Neural progenitor cell (in vitro differentiated cells): ENCODE measurements around the gene SLC4A4. TPM values are rescaled to one million over a fixed set of nuclear protein-coding genes. Genes with fewer than 3 reads are reported as not detected.

Experiments used
- DNase-seq: peaks from one replicate; pipeline ENCODE4 v3.0.0-alpha.2; 2016; ENCODE audit warnings: low spot score
- H2AFZ ChIP-seq: fragments of 200-600 bp; sonication (generic); replicated peaks from 2 replicates; pipeline ENCODE4 v1.6.1; 2016; ENCODE audit warnings: antibody characterized with exemption
- H3F3A ChIP-seq: fragments of 200-600 bp; sonication (generic); 2 replicates; pipeline ENCODE4 v1.6.1; 2016; ENCODE audit warnings: antibody characterized with exemption, low read depth
- H3K27ac ChIP-seq: fragments of 200-600 bp; sonication (generic); 2 replicates; pipeline ENCODE4 v1.5.1; 2016; ENCODE audit warnings: mild to moderate bottlenecking
- H3K27me3 ChIP-seq: fragments of 200-600 bp; sonication (generic); 2 replicates; pipeline ENCODE4 v1.6.1; 2016; ENCODE audit warnings: mild to moderate bottlenecking, moderate library complexity
- H3K36me3 ChIP-seq: fragments of 200-600 bp; sonication (generic); 2 replicates; pipeline ENCODE4 v1.5.1; 2016
- H3K4me1 ChIP-seq: fragments of 200-600 bp; sonication (generic); 2 replicates; pipeline ENCODE4 v1.6.1; 2016; ENCODE audit warnings: mixed run types
- H3K4me2 ChIP-seq: fragments of 200-600 bp; sonication (generic); 2 replicates; pipeline ENCODE4 v1.6.1; 2016
- H3K4me3 ChIP-seq: fragments of 200-600 bp; sonication (generic); 2 replicates; pipeline ENCODE4 v1.5.1; 2016
- H3K79me2 ChIP-seq: fragments of 200-600 bp; sonication (generic); 2 replicates; pipeline ENCODE4 v1.6.1; 2016; ENCODE audit warnings: low read depth
- H3K9ac ChIP-seq: fragments of 200-600 bp; sonication (generic); 2 replicates; pipeline ENCODE4 v1.6.1; 2016
- H3K9me3 ChIP-seq: fragments of 200-600 bp; sonication (generic); 2 replicates; pipeline ENCODE4 v1.5.1; 2016; ENCODE audit warnings: low read depth
- H4K20me1 ChIP-seq: fragments of 200-600 bp; sonication (generic); 2 replicates; pipeline ENCODE4 v1.6.1; 2016; ENCODE audit warnings: low read depth
- H3K27ac Mint-ChIP-seq: 3 replicates; pipeline ENCODE4 v1.8.0; 2021; ENCODE audit warnings: mixed read lengths
- H3K27me3 Mint-ChIP-seq: 2 replicates; pipeline ENCODE4 v1.8.0; 2022; ENCODE audit warnings: low read depth, mild to moderate bottlenecking, inconsistent platforms, moderate library complexity, mixed read lengths; ENCODE audit not compliant: insufficient read depth
- H3K36me3 Mint-ChIP-seq: 3 replicates; pipeline ENCODE4 v1.8.0; 2021; ENCODE audit warnings: mixed read lengths
- H3K4me1 Mint-ChIP-seq: 3 replicates; pipeline ENCODE4 v1.8.0; 2021; ENCODE audit warnings: mixed read lengths
- H3K4me3 Mint-ChIP-seq: 3 replicates; pipeline ENCODE4 v1.8.0; 2021; ENCODE audit warnings: mild to moderate bottlenecking, moderate library complexity, mixed read lengths
- H3K9me3 Mint-ChIP-seq: 3 replicates; pipeline ENCODE4 v1.8.0; 2020; ENCODE audit warnings: mixed read lengths
- EZH2 ChIP-seq: fragments of 200-600 bp; sonication (generic); IDR thresholded peaks from 2 replicates; pipeline ENCODE4 v1.6.1; 2017; ENCODE audit warnings: antibody characterized with exemption, mild to moderate bottlenecking, moderate library complexity
- EZH2phosphoT487 ChIP-seq: fragments of 200-600 bp; sonication (generic); IDR thresholded peaks from 2 replicates; pipeline ENCODE4 v1.6.1; 2017; ENCODE audit warnings: antibody characterized with exemption
- total RNA-seq: library from RNA; depleted of rRNA; stranded (reverse); fragments of >200 nt; gene quantifications from 2 replicates; pipeline ENCODE4 v1.2.3, GENCODE V29; 2015; ENCODE audit warnings: low replicate concordance
- TF ChIP-seq, protein P1 (sequence below): fragments of 200-600 bp; sonication (generic); IDR thresholded peaks from 2 replicates; pipeline ENCODE4 v1.5.1; 2017; ENCODE audit warnings: antibody characterized with exemption, mild to moderate bottlenecking

SLC4A4 gene
- total RNA-seq, 1 donor from 2014 or later: not detected

DNA sequence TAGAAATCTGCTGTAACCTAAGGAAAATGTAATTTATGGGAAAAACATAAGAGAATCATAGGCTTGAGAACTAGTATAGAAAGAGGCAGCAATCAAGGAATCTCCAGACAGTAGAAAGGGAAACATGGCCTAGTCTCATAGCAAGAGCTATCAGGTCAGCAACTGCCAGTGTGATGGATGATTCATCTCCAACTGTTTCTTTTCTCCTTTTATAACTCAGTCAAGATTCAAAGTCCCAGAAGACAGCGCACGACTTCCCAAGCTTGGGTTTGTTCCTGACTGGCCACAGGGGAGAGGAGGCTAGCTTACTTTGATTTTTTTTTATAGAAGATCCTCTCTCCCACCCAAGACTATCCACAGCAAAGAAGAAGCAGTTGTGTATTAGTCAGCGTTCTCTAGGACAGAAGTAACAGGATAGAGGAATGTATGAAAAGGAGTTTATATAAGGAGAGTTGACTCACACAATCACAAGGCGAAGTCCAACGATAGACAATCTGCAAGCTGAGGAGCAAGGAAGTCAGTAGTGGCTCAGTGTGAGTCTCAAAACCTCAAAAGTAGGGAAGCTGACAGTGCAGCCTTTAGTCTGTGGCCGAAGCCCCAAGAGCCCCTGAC is 263.6 kb downstream of the SLC4A4 start:
- Mint-ChIP-seq H3K27ac (no peak overlapping the region), H3K4me3 (no peak overlapping the region), H3K9me3 (no peaks in the 10 kb centered on the region), H3K27me3 (peaks cover 2% of the 10 kb centered on the region), H3K4me1 (no peaks in the 10 kb centered on the region), H3K36me3 (no peaks in the 10 kb centered on the region)
- H3K4me1 ChIP-seq: no peaks in the 10 kb centered on the region
- TF ChIP-seq EZH2: no peak
- TF ChIP-seq, protein P1, sequence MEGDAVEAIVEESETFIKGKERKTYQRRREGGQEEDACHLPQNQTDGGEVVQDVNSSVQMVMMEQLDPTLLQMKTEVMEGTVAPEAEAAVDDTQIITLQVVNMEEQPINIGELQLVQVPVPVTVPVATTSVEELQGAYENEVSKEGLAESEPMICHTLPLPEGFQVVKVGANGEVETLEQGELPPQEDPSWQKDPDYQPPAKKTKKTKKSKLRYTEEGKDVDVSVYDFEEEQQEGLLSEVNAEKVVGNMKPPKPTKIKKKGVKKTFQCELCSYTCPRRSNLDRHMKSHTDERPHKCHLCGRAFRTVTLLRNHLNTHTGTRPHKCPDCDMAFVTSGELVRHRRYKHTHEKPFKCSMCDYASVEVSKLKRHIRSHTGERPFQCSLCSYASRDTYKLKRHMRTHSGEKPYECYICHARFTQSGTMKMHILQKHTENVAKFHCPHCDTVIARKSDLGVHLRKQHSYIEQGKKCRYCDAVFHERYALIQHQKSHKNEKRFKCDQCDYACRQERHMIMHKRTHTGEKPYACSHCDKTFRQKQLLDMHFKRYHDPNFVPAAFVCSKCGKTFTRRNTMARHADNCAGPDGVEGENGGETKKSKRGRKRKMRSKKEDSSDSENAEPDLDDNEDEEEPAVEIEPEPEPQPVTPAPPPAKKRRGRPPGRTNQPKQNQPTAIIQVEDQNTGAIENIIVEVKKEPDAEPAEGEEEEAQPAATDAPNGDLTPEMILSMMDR: no peak
- no peak for TF ChIP-seq EZH2phosphoT487
- no peak overlapping the region for H3K4me2 ChIP-seq
- no peak overlapping the region for H3K9ac ChIP-seq
- no peak for DNase-seq
- H3F3A ChIP-seq: no peaks in the 10 kb centered on the region
- no peak overlapping the region for H2AFZ ChIP-seq
- H3K36me3 ChIP-seq: no peaks in the 10 kb centered on the region
- H3K27me3 ChIP-seq: no peaks in the 10 kb centered on the region
- H3K4me3 ChIP-seq: no peak overlapping the region
- H4K20me1 ChIP-seq: no peaks in the 10 kb centered on the region
- H3K9me3 ChIP-seq: no peaks in the 10 kb centered on the region
- H3K79me2 ChIP-seq: no peaks in the 10 kb centered on the region
- H3K27ac ChIP-seq: no peak overlapping the region

DNA sequence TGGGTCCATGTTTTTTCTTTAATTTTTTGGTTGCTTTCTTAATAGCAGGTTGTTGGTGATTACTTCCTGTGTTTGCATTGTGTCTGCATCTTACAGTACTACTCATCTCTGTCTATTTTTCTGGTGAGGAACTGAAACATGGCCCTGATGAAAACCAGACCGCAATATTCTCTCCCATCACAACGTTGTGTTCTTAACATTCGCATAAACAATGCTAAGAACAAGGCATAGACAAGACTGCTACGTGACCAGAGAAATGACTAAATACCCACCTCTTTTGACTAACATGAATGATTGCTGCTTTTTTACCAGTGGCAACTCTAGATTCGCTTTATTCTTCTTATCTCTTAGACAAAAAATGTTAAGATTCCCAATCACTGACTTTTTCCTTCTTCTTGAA is 266.0 kb downstream of the SLC4A4 start:
- no peaks in the 10 kb centered on the region for H3K9me3 Mint-ChIP-seq
- H3K27ac ChIP-seq: no peak overlapping the region
- DNase-seq: no peak
- H3K9ac ChIP-seq: no peak overlapping the region
- no peaks in the 10 kb centered on the region for H3K79me2 ChIP-seq
- no peak overlapping the region for H3K4me3 ChIP-seq
- no peaks in the 10 kb centered on the region for H3K4me1 ChIP-seq
- no peaks in the 10 kb centered on the region for H3K27me3 Mint-ChIP-seq
- H3K9me3 ChIP-seq: no peaks in the 10 kb centered on the region
- TF ChIP-seq EZH2 (no peak), EZH2phosphoT487 (no peak)
- TF ChIP-seq, protein P1: no peak
- no peak overlapping the region for H3K4me3 Mint-ChIP-seq
- no peak overlapping the region for H3K27ac Mint-ChIP-seq
- H3F3A ChIP-seq: no peaks in the 10 kb centered on the region
- H2AFZ ChIP-seq: no peak overlapping the region
- H3K36me3 Mint-ChIP-seq: no peaks in the 10 kb centered on the region
- H4K20me1 ChIP-seq: no peaks in the 10 kb centered on the region
- H3K36me3 ChIP-seq: no peaks in the 10 kb centered on the region
- no peak overlapping the region for H3K4me2 ChIP-seq
- no peaks in the 10 kb centered on the region for H3K27me3 ChIP-seq
- peaks cover 3% of the 10 kb centered on the region for H3K4me1 Mint-ChIP-seq

DNA sequence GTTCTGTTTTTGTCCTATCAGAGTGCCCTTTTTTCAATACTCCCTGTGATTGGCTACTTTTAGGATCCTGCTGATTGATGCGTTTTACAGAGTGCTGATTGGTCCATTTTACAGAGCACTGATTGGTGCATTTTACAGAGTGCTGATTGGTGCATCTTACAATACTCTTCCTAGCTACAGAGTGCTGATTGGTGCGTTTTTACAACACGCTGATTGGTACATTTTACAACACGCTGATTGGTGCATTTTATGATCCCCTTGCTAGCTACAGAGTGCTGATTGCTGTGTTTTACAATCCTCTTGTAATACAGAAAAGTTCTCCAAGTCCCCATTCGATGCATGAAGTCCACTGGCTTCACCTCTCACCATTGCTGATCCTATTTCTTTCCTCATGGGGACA is 268.3 kb downstream of the SLC4A4 start:
- H3F3A ChIP-seq: no peaks in the 10 kb centered on the region

More for the DNA sequence above, 268.3 kb downstream of the SLC4A4 start:
- H3K9me3 Mint-ChIP-seq: no peaks in the 10 kb centered on the region
- TF ChIP-seq EZH2phosphoT487 (no peak), EZH2 (no peak)
- TF ChIP-seq, protein P1: no peak
- no peaks in the 10 kb centered on the region for H3K36me3 ChIP-seq
- no peak overlapping the region for H3K9ac ChIP-seq
- H3K27ac ChIP-seq: no peak overlapping the region
- H3K27me3 Mint-ChIP-seq: no peaks in the 10 kb centered on the region
- no peak for DNase-seq
- H3K4me2 ChIP-seq: no peak overlapping the region
- no peak overlapping the region for H2AFZ ChIP-seq
- H3K79me2 ChIP-seq: no peaks in the 10 kb centered on the region
- H4K20me1 ChIP-seq: no peaks in the 10 kb centered on the region
- H3K36me3 Mint-ChIP-seq: no peaks in the 10 kb centered on the region
- no peaks in the 10 kb centered on the region for H3K9me3 ChIP-seq
- H3K4me1 ChIP-seq: no peaks in the 10 kb centered on the region
- H3K27ac Mint-ChIP-seq: no peak overlapping the region
- no peak overlapping the region for H3K4me3 ChIP-seq
- H3K4me1 Mint-ChIP-seq: peaks cover 3% of the 10 kb centered on the region
- H3K4me3 Mint-ChIP-seq: no peak overlapping the region
- no peaks in the 10 kb centered on the region for H3K27me3 ChIP-seq
